HepG2 (cell line): Measurements from ENCODE around the gene SNRNP48. TPM values are rescaled to one million over a fixed set of nuclear protein-coding genes. Genes with fewer than 3 reads are reported as not detected.

Experiments used
- CREB1 ChIP-seq, 2 experiments: fragments of 450-650 bp in 1 of 2; IDR thresholded peaks; 2 replicates each; pipeline ENCODE4 v1.6.1; 2016 to 2017; ENCODE audit warnings: control low read depth in 1 of 2, mild to moderate bottlenecking in 1 of 2, missing compliant biosample characterization in 1 of 2, missing genetic modification characterization in 1 of 2
- E2F1 ChIP-seq: sonication (generic); formaldehyde crosslinking; IDR thresholded peaks from 2 replicates; pipeline ENCODE4 v1.5.0; 2020; ENCODE audit warnings: missing genetic modification reagents
- HOXA9 ChIP-seq: sonication (generic); formaldehyde crosslinking; IDR thresholded peaks from 2 replicates; pipeline ENCODE4 v1.8.1; 2022; ENCODE audit warnings: missing genetic modification reagents, mild to moderate bottlenecking, moderate library complexity, borderline replicate concordance
- JDP2 ChIP-seq: sonication (generic); formaldehyde crosslinking; IDR thresholded peaks from 2 replicates; pipeline ENCODE4 v1.8.1; 2022; ENCODE audit warnings: missing genetic modification reagents, borderline replicate concordance
- NR0B2 ChIP-seq: sonication (generic); formaldehyde crosslinking; IDR thresholded peaks from 2 replicates; pipeline ENCODE4 v1.4.0; 2020; ENCODE audit warnings: mild to moderate bottlenecking, missing genetic modification reagents
- NR2C2 ChIP-seq: sonication (generic); formaldehyde crosslinking; IDR thresholded peaks from 2 replicates; pipeline ENCODE4 v1.4.0; 2020; ENCODE audit warnings: missing genetic modification reagents, mild to moderate bottlenecking, moderate library complexity, borderline replicate concordance
- PTBP1 ChIP-seq: fragments of 200-400 bp; formaldehyde crosslinking; IDR thresholded peaks from 2 replicates; pipeline ENCODE4 v1.6.1; 2018; ENCODE audit warnings: low read length, low read depth; ENCODE audit not compliant: poor library complexity, severe bottlenecking
- SRF ChIP-seq: IDR thresholded peaks from 2 replicates; pipeline ENCODE4 v1.6.1; 2011; ENCODE audit warnings: mild to moderate bottlenecking, low read depth, low read length, moderate library complexity
- TCF12 ChIP-seq, 2 experiments: fragments of 450-650 bp in 1 of 2; sonication (generic) in 1 of 2; formaldehyde crosslinking in 1 of 2; IDR thresholded peaks; 2 replicates each; pipeline versions ENCODE4 v1.6.1 to v1.8.0; 2017 to 2022; ENCODE audit warnings: antibody characterized with exemption in 1 of 2, mild to moderate bottlenecking in 1 of 2, missing genetic modification reagents in 1 of 2, moderate library complexity in 1 of 2
- UBTF ChIP-seq: sonication (generic); formaldehyde crosslinking; IDR thresholded peaks from 2 replicates; pipeline ENCODE4 v1.4.0; 2020; ENCODE audit warnings: mild to moderate bottlenecking, missing genetic modification reagents
- ZBTB34 ChIP-seq: sonication (generic); formaldehyde crosslinking; IDR thresholded peaks from 2 replicates; pipeline ENCODE4 v1.8.0; 2022; ENCODE audit warnings: mild to moderate bottlenecking, missing genetic modification reagents
- ZNF207 ChIP-seq: fragments of 450-650 bp; IDR thresholded peaks from 2 replicates; pipeline ENCODE4 v1.6.1; 2016; ENCODE audit warnings: antibody characterized with exemption, borderline replicate concordance
- ZNF605 ChIP-seq: sonication (generic); formaldehyde crosslinking; IDR thresholded peaks from 2 replicates; pipeline ENCODE4 v1.8.0; 2022; ENCODE audit warnings: mild to moderate bottlenecking, missing genetic modification reagents
- ZNF780A ChIP-seq: sonication (generic); formaldehyde crosslinking; IDR thresholded peaks from 2 replicates; pipeline ENCODE4 v1.8.0; 2022; ENCODE audit warnings: mild to moderate bottlenecking, missing genetic modification reagents, moderate library complexity
- polyA plus RNA-seq, 8 experiments: library from polyadenylated mRNA; depleted of rRNA in 3 of 8; stranded (reverse) in 7 of 8; unstranded in 1 of 8; fragments of >200 nt; fragmentation: Illumina TruSeq in 4 of 8; extraction: Trizol in 4 of 8; gene quantifications; 2 replicates each; pipeline versions ENCODE4 v1.2.1 to v1.2.3, GENCODE V29; 2011 to 2016; ENCODE audit warnings: low read depth in 4 of 8, missing spikeins in 1 of 8, mixed read lengths in 1 of 8; ENCODE audit not compliant: insufficient read depth in 1 of 8
- total RNA-seq, 5 experiments: library from RNA; depleted of rRNA; stranded (reverse); fragments of >200 nt; fragmentation: Illumina TruSeq; extraction: Trizol; gene quantifications; 2 replicates each; pipeline ENCODE4 v1.2.3, GENCODE V29; 2016; ENCODE audit warnings: low read depth in 1 of 5
- TF ChIP-seq, protein P1 (sequence below): sonication (generic); formaldehyde crosslinking; IDR thresholded peaks from 2 replicates; pipeline ENCODE4 v1.4.0; 2020; ENCODE audit warnings: missing genetic modification reagents
- TF ChIP-seq, protein P2 (sequence below): sonication (generic); formaldehyde crosslinking; conservative IDR thresholded peaks from 2 replicates; pipeline ENCODE4 v1.4.0; 2020; ENCODE audit warnings: missing genetic modification reagents

Gene SNRNP48
- total and polyA plus RNA-seq, 2 of the 13 experiments (the other 11 are each of a cell fraction or from before 2014, with no cell fraction given): 17.5 to 47.5 TPM

DNA sequence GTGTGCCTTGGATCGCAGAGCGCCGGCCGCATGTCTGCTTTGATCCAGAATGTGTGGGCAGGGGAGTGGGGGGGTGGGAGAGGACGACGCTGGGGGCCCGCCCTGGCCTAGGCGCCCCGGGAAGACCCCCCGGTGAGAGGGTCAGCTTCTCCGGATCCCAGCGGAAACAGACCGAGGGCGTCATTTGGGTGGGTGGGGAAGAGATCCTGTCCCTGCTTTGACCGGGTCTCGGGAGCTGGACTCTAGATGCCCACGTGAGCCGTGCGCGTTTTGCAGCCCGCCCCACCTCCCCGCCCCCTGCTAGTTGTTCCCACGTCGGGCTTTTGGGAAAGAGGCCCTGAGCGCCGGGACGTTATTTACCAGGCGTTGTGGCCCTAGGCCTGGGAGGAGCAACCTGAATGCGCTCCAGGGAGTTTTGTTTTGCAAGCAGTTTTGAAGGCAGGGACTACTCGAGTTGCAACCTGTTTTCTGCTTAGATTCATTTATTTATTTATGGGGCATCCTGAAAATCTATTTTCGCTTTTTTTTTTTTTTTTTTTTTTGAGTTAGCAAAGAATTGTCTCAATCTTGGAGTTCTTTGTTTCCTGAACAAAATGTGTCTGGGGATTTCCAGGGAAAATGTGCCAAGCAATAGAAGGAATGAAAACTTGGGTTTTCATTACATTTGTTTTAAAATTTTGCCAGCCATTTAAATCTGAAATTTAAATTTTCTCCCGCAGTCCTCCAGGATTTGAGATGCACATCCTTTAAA, 46.9 kb upstream of the SNRNP48 start (continued):
- TF ChIP-seq, protein P1, sequence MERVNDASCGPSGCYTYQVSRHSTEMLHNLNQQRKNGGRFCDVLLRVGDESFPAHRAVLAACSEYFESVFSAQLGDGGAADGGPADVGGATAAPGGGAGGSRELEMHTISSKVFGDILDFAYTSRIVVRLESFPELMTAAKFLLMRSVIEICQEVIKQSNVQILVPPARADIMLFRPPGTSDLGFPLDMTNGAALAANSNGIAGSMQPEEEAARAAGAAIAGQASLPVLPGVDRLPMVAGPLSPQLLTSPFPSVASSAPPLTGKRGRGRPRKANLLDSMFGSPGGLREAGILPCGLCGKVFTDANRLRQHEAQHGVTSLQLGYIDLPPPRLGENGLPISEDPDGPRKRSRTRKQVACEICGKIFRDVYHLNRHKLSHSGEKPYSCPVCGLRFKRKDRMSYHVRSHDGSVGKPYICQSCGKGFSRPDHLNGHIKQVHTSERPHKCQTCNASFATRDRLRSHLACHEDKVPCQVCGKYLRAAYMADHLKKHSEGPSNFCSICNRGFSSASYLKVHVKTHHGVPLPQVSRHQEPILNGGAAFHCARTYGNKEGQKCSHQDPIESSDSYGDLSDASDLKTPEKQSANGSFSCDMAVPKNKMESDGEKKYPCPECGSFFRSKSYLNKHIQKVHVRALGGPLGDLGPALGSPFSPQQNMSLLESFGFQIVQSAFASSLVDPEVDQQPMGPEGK: peak; percentile 98
- TF ChIP-seq, protein P2, sequence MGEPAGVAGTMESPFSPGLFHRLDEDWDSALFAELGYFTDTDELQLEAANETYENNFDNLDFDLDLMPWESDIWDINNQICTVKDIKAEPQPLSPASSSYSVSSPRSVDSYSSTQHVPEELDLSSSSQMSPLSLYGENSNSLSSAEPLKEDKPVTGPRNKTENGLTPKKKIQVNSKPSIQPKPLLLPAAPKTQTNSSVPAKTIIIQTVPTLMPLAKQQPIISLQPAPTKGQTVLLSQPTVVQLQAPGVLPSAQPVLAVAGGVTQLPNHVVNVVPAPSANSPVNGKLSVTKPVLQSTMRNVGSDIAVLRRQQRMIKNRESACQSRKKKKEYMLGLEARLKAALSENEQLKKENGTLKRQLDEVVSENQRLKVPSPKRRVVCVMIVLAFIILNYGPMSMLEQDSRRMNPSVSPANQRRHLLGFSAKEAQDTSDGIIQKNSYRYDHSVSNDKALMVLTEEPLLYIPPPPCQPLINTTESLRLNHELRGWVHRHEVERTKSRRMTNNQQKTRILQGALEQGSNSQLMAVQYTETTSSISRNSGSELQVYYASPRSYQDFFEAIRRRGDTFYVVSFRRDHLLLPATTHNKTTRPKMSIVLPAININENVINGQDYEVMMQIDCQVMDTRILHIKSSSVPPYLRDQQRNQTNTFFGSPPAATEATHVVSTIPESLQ (CRISPR knock-in tag): peak; percentile 79; the same call in 1 of the 2 replicates
- TF ChIP-seq HOXA9 (CRISPR knock-in tag) (no peak), E2F1 (CRISPR knock-in tag) (peak; percentile 58; the same call in 1 of the 2 replicates), ZNF780A (CRISPR knock-in tag) (no peak), JDP2 (no peak; the same call in 1 of the 2 replicates), ZBTB34 (CRISPR knock-in tag) (no peak), ZNF605 (CRISPR knock-in tag) (peak; percentile 63; the same call in 1 of the 2 replicates), ZNF207 (no peak), PTBP1 (peak; percentile 18), SRF (no peak), NR2C2 (CRISPR knock-in tag) (peak; percentile 55; the same call in 1 of the 2 replicates), NR0B2 (CRISPR knock-in tag) (no peak), CREB1 (IDR thresholded peaks at IDR 0.05) (no peak), CREB1 (CRISPR knock-in tag; IDR thresholded peaks at IDR 0.05) (0 out of 2 replicates have a peak, but pooled peaks have one; percentile 19), TCF12 (IDR thresholded peaks at IDR 0.05) (no peak), TCF12 (CRISPR knock-in tag; IDR thresholded peaks at IDR 0.05) (peak; percentile 59; the same call in 1 of the 2 replicates), UBTF (CRISPR knock-in tag) (peak; percentile 23; the same call in 1 of the 2 replicates)
